ENCODE results near the gene BTBD16. TPM values are rescaled to one million over a fixed set of nuclear protein-coding genes. Genes with fewer than 3 reads are reported as not detected.

Gene BTBD16
- total and polyA plus RNA-seq, 2 of the 13 experiments (the other 11 are each of a cell fraction or from before 2014, with no cell fraction given) = 5.0 to 11.9 TPM

DNA sequence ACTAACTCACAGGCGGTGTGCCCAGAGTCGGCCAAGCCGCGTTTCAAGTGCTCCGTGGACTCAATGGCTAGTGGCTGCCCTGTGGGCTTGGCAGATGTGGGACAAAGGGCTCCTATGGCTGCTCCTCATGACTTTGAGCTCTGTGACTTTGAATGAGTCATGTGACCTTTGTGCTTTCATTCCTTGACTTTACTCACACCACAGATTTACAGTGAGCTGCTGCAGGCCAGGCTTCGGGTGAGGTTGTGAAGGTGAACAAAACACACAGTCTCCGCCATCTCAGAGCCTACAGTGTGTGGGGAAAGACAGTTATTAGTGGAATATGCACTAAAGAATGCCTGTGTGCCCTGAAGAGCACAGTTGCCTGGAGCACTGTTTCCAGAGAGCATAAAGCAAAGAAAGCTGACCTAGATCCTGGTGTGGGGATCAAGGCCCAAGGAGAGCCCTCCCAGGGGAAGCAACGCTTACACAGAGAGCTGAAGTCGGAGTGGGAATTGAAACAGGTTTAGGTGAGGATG, 73.7 kb downstream of the BTBD16 start (continued):
- TF ChIP-seq, protein P1, sequence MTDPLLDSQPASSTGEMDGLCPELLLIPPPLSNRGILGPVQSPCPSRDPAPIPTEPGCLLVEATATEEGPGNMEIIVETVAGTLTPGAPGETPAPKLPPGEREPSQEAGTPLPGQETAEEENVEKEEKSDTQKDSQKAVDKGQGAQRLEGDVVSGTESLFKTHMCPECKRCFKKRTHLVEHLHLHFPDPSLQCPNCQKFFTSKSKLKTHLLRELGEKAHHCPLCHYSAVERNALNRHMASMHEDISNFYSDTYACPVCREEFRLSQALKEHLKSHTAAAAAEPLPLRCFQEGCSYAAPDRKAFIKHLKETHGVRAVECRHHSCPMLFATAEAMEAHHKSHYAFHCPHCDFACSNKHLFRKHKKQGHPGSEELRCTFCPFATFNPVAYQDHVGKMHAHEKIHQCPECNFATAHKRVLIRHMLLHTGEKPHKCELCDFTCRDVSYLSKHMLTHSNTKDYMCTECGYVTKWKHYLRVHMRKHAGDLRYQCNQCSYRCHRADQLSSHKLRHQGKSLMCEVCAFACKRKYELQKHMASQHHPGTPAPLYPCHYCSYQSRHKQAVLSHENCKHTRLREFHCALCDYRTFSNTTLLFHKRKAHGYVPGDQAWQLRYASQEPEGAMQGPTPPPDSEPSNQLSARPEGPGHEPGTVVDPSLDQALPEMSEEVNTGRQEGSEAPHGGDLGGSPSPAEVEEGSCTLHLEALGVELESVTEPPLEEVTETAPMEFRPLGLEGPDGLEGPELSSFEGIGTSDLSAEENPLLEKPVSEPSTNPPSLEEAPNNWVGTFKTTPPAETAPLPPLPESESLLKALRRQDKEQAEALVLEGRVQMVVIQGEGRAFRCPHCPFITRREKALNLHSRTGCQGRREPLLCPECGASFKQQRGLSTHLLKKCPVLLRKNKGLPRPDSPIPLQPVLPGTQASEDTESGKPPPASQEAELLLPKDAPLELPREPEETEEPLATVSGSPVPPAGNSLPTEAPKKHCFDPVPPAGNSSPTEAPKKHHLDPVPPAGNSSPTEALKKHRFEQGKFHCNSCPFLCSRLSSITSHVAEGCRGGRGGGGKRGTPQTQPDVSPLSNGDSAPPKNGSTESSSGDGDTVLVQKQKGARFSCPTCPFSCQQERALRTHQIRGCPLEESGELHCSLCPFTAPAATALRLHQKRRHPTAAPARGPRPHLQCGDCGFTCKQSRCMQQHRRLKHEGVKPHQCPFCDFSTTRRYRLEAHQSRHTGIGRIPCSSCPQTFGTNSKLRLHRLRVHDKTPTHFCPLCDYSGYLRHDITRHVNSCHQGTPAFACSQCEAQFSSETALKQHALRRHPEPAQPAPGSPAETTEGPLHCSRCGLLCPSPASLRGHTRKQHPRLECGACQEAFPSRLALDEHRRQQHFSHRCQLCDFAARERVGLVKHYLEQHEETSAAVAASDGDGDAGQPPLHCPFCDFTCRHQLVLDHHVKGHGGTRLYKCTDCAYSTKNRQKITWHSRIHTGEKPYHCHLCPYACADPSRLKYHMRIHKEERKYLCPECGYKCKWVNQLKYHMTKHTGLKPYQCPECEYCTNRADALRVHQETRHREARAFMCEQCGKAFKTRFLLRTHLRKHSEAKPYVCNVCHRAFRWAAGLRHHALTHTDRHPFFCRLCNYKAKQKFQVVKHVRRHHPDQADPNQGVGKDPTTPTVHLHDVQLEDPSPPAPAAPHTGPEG (CRISPR knock-in tag; IDR thresholded peaks at IDR 0.05) = peak; percentile 48; the same call in 1 of the 2 replicates
- no peak for TF ChIP-seq ARNT (IDR thresholded peaks at IDR 0.05)
- peak; percentile 69; the same call in 1 of the 2 replicates for TF ChIP-seq YEATS4 (CRISPR knock-in tag; IDR thresholded peaks at IDR 0.05; ENCODE audit: borderline replicate concordance)
- TF ChIP-seq ZNF777 (CRISPR knock-in tag; IDR thresholded peaks at IDR 0.05) = no peak
- 0 out of 2 replicates have a peak, but pooled peaks have one; percentile 48 for TF ChIP-seq PHF20 (CRISPR knock-in tag; IDR thresholded peaks at IDR 0.05)
- TF ChIP-seq, protein P2, sequence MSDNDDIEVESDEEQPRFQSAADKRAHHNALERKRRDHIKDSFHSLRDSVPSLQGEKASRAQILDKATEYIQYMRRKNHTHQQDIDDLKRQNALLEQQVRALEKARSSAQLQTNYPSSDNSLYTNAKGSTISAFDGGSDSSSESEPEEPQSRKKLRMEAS (IDR thresholded peaks at IDR 0.05) = peak; percentile 64; the same call in 1 of the 2 replicates
- TF ChIP-seq, protein P3, sequence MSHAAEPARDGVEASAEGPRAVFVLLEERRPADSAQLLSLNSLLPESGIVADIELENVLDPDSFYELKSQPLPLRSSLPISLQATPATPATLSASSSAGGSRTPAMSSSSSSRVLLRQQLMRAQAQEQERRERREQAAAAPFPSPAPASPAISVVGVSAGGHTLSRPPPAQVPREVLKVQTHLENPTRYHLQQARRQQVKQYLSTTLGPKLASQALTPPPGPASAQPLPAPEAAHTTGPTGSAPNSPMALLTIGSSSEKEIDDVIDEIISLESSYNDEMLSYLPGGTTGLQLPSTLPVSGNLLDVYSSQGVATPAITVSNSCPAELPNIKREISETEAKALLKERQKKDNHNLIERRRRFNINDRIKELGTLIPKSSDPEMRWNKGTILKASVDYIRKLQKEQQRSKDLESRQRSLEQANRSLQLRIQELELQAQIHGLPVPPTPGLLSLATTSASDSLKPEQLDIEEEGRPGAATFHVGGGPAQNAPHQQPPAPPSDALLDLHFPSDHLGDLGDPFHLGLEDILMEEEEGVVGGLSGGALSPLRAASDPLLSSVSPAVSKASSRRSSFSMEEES (CRISPR knock-in tag; IDR thresholded peaks at IDR 0.05) = peak; percentile 87
- TF ChIP-seq, protein P4, sequence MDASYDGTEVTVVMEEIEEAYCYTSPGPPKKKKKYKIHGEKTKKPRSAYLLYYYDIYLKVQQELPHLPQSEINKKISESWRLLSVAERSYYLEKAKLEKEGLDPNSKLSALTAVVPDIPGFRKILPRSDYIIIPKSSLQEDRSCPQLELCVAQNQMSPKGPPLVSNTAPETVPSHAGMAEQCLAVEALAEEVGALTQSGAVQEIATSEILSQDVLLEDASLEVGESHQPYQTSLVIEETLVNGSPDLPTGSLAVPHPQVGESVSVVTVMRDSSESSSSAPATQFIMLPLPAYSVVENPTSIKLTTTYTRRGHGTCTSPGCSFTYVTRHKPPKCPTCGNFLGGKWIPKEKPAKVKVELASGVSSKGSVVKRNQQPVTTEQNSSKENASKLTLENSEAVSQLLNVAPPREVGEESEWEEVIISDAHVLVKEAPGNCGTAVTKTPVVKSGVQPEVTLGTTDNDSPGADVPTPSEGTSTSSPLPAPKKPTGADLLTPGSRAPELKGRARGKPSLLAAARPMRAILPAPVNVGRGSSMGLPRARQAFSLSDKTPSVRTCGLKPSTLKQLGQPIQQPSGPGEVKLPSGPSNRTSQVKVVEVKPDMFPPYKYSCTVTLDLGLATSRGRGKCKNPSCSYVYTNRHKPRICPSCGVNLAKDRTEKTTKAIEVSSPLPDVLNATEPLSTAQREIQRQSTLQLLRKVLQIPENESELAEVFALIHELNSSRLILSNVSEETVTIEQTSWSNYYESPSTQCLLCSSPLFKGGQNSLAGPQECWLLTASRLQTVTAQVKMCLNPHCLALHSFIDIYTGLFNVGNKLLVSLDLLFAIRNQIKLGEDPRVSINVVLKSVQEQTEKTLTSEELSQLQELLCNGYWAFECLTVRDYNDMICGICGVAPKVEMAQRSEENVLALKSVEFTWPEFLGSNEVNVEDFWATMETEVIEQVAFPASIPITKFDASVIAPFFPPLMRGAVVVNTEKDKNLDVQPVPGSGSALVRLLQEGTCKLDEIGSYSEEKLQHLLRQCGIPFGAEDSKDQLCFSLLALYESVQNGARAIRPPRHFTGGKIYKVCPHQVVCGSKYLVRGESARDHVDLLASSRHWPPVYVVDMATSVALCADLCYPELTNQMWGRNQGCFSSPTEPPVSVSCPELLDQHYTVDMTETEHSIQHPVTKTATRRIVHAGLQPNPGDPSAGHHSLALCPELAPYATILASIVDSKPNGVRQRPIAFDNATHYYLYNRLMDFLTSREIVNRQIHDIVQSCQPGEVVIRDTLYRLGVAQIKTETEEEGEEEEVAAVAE (CRISPR knock-in tag; IDR thresholded peaks at IDR 0.05; ENCODE audit: borderline replicate concordance) = peak; percentile 36; the same call in 1 of the 2 replicates
- peak; percentile 74; the same call in 1 of the 2 replicates for TF ChIP-seq KDM1A (CRISPR knock-in tag; IDR thresholded peaks at IDR 0.05)
- peak; percentile 76 for TF ChIP-seq ZNF792 (CRISPR knock-in tag; IDR thresholded peaks at IDR 0.05)
- TF ChIP-seq ZNF331 (CRISPR knock-in tag; IDR thresholded peaks at IDR 0.05) = peak; percentile 61; the same call in 1 of the 2 replicates
- TF ChIP-seq, protein P5, sequence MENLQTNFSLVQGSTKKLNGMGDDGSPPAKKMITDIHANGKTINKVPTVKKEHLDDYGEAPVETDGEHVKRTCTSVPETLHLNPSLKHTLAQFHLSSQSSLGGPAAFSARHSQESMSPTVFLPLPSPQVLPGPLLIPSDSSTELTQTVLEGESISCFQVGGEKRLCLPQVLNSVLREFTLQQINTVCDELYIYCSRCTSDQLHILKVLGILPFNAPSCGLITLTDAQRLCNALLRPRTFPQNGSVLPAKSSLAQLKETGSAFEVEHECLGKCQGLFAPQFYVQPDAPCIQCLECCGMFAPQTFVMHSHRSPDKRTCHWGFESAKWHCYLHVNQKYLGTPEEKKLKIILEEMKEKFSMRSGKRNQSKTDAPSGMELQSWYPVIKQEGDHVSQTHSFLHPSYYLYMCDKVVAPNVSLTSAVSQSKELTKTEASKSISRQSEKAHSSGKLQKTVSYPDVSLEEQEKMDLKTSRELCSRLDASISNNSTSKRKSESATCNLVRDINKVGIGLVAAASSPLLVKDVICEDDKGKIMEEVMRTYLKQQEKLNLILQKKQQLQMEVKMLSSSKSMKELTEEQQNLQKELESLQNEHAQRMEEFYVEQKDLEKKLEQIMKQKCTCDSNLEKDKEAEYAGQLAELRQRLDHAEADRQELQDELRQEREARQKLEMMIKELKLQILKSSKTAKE (CRISPR knock-in tag; IDR thresholded peaks at IDR 0.05; ENCODE audit: borderline replicate concordance) = 0 out of 2 replicates have a peak, but pooled peaks have one; percentile 56
- no peak for TF ChIP-seq ZNF3 (CRISPR knock-in tag; IDR thresholded peaks at IDR 0.05)
- peak; percentile 46; the same call in 1 of the 2 replicates for TF ChIP-seq NR2F2 (IDR thresholded peaks at IDR 0.05; ENCODE audit: borderline replicate concordance, low read depth)
- peak; percentile 82 for TF ChIP-seq ASH2L (IDR thresholded peaks at IDR 0.05; ENCODE audit: insufficient read length, low read depth, low read length)

All from HepG2 (cell line).